ENCODE measurements around the gene MYO1D. TPM values are rescaled to one million over a fixed set of nuclear protein-coding genes. Genes with fewer than 3 reads are reported as not detected.

The MYO1D gene
- total and polyA plus RNA-seq, 4 donors: 4.5 to 22.9 (median 13.3) TPM

- Histone ChIP-seq H3K4me1 (ENCODE audit: control insufficient read depth in 4 of 4, insufficient read depth in 4 of 4, low read length in 3 of 4) (no peaks in the 10 kb centered on the region), H3K4me3 (ENCODE audit: low read depth in 1 of 3, low read length in 3 of 3) (no peak overlapping the region), H3K36me3 (ENCODE audit: control insufficient read depth in 4 of 4, insufficient read depth in 3 of 4, low read depth in 1 of 4, low read length in 3 of 4) (no peaks in the 10 kb centered on the region), H3K27ac (ENCODE audit: low read depth in 1 of 2, low read length in 2 of 2) (no peak overlapping the region), H3K27me3 (ENCODE audit: control insufficient read depth in 4 of 4, insufficient read depth in 4 of 4, low read length in 3 of 4) (no peaks in the 10 kb centered on the region), H3K9ac (ENCODE audit: low read depth in 1 of 2, low read length in 2 of 2) (no peak overlapping the region), H3K9me3 (ENCODE audit: control insufficient read depth in 4 of 4, low read length in 3 of 4) (no peaks in the 10 kb centered on the region)
- TF ChIP-seq SP1 (IDR thresholded peaks at IDR 0.05): no peak
- TF ChIP-seq ZBTB33 (IDR thresholded peaks at IDR 0.05): no peak
- TF ChIP-seq HNF4A (conservative IDR thresholded peaks at IDR 0.05): no peak
- TF ChIP-seq JUND (IDR thresholded peaks at IDR 0.05): no peak
- no peak for DNase-seq (ENCODE audit: low spot score)
- 87% methylated on average over 2 of the region's 2 CpGs for WGBS
Measured at GRCh38 chr17:32806646-32807045, 70.3 kb downstream of the MYO1D start.

- Histone ChIP-seq H3K27ac (ENCODE audit: low read depth in 1 of 2, low read length in 2 of 2) (no peak overlapping the region), H3K27me3 (ENCODE audit: control insufficient read depth in 4 of 4, insufficient read depth in 4 of 4, low read length in 3 of 4) (no peaks in the 10 kb centered on the region), H3K4me3 (ENCODE audit: low read depth in 1 of 3, low read length in 3 of 3) (no peak overlapping the region), H3K9me3 (ENCODE audit: control insufficient read depth in 4 of 4, low read length in 3 of 4) (no peaks in the 10 kb centered on the region), H3K9ac (ENCODE audit: low read depth in 1 of 2, low read length in 2 of 2) (no peak overlapping the region), H3K4me1 (ENCODE audit: control insufficient read depth in 4 of 4, insufficient read depth in 4 of 4, low read length in 3 of 4) (no peaks in the 10 kb centered on the region), H3K36me3 (ENCODE audit: control insufficient read depth in 4 of 4, insufficient read depth in 3 of 4, low read depth in 1 of 4, low read length in 3 of 4) (no peaks in the 10 kb centered on the region)
- WGBS: 83% methylated on average over 5 of the region's 5 CpGs
- no peak for TF ChIP-seq FOXA2 (IDR thresholded peaks at IDR 0.05)
- DNase-seq (ENCODE audit: low spot score): no peak
Measured at GRCh38 chr17:32805029-32805976, 71.6 kb downstream of the MYO1D start.

GRCh38 chr17:32803544-32803943 lies 73.4 kb downstream of the MYO1D start:
- Histone ChIP-seq H3K9ac (ENCODE audit: low read depth in 1 of 2, low read length in 2 of 2) (no peak overlapping the region), H3K9me3 (ENCODE audit: control insufficient read depth in 4 of 4, low read length in 3 of 4) (no peaks in the 10 kb centered on the region), H3K36me3 (ENCODE audit: control insufficient read depth in 4 of 4, insufficient read depth in 3 of 4, low read depth in 1 of 4, low read length in 3 of 4) (no peaks in the 10 kb centered on the region), H3K4me3 (ENCODE audit: low read depth in 1 of 3, low read length in 3 of 3) (no peak overlapping the region), H3K27me3 (ENCODE audit: control insufficient read depth in 4 of 4, insufficient read depth in 4 of 4, low read length in 3 of 4) (no peaks in the 10 kb centered on the region), H3K4me1 (ENCODE audit: control insufficient read depth in 4 of 4, insufficient read depth in 4 of 4, low read length in 3 of 4) (no peaks in the 10 kb centered on the region), H3K27ac (ENCODE audit: low read depth in 1 of 2, low read length in 2 of 2) (no peak overlapping the region)
- no peak for DNase-seq (ENCODE audit: low spot score)
- TF ChIP-seq RAD21 (IDR thresholded peaks at IDR 0.05) (no peak), MAX (IDR thresholded peaks at IDR 0.05) (no peak)
- 69% methylated on average over 2 of the region's 2 CpGs for WGBS

GRCh38 chr17:32802306-32802705 lies 74.6 kb downstream of the MYO1D start:
- H3K4me3 ChIP-seq (ENCODE audit: low read depth in 1 of 3, low read length in 3 of 3): no peak overlapping the region
- H3K9me3 ChIP-seq (ENCODE audit: control insufficient read depth in 4 of 4, low read length in 3 of 4): no peaks in the 10 kb centered on the region
- DNase-seq (ENCODE audit: low spot score): no peak
- no peaks in the 10 kb centered on the region for H3K27me3 ChIP-seq (ENCODE audit: control insufficient read depth in 4 of 4, insufficient read depth in 4 of 4, low read length in 3 of 4)
- H3K4me1 ChIP-seq (ENCODE audit: control insufficient read depth in 4 of 4, insufficient read depth in 4 of 4, low read length in 3 of 4): no peaks in the 10 kb centered on the region
- H3K9ac ChIP-seq (ENCODE audit: low read depth in 1 of 2, low read length in 2 of 2): no peak overlapping the region
- no peaks in the 10 kb centered on the region for H3K36me3 ChIP-seq (ENCODE audit: control insufficient read depth in 4 of 4, insufficient read depth in 3 of 4, low read depth in 1 of 4, low read length in 3 of 4)
- H3K27ac ChIP-seq (ENCODE audit: low read depth in 1 of 2, low read length in 2 of 2): no peak overlapping the region
- TF ChIP-seq REST (IDR thresholded peaks at IDR 0.05) (no peak), JUND (IDR thresholded peaks at IDR 0.05) (no peak), ZBTB33 (IDR thresholded peaks at IDR 0.05) (no peak), CTCF (IDR thresholded peaks at IDR 0.05; ENCODE audit: low read depth, low read length, missing input control) (no peak), GABPA (IDR thresholded peaks at IDR 0.05 in 1 of 2, conservative IDR thresholded peaks at IDR 0.05 in 1 of 2) (no peak), EGR1 (IDR thresholded peaks at IDR 0.05; ENCODE audit: low read depth in 2 of 2) (no peak), FOXA1 (IDR thresholded peaks at IDR 0.05) (no peak), RAD21 (IDR thresholded peaks at IDR 0.05) (no peak)

Data from liver (tissue), 9 donors.